HEK293 (cell line): ENCODE data around the gene ATXN2.
"Not testable (repeated sequence)": the region's sequence is repeated elsewhere in the genome, so short reads cannot be mapped to it uniquely, and the experiment has no call there.

Source experiments
- CTCF ChIA-PET: fragments of 350-600 bp; formaldehyde crosslinking; extraction: SDS; loops from one replicate; lab custom pipeline; 2021; ENCODE audit warnings: antibody characterized with exemption; lab: Yijun Ruan, JAX
- POLR2A ChIA-PET: fragments of 300-600 bp; formaldehyde crosslinking; extraction: SDS; loops from one replicate; lab custom pipeline; 2020; ENCODE audit warnings: antibody characterized with exemption, inconsistent platforms; lab: Yijun Ruan, JAX
- H3K27ac ChIP-seq: fragments of 200-500 bp; sonication (Bioruptor generic); 2 replicates; pipeline ENCODE4 v1.5.1; 2014; ENCODE audit warnings: low read depth, low read length, control low read depth, inconsistent platforms; ENCODE audit errors: extremely low read depth
- H3K36me3 ChIP-seq, 2 experiments: fragments of 200-500 bp in 1 of 2; sonication (Bioruptor generic) in 1 of 2; 1 replicate in 1 of 2; 2 replicates in 1 of 2; pipeline ENCODE4 v1.5.1; 2014 to 2017; ENCODE audit warnings: inconsistent platforms in 2 of 2, low read length in 2 of 2; ENCODE audit not compliant: control insufficient read depth in 2 of 2, insufficient read depth in 1 of 2
- H3K4me1 ChIP-seq: fragments of 200-500 bp; sonication (Bioruptor generic); 2 replicates; pipeline ENCODE4 v1.5.1; 2014; ENCODE audit warnings: mild to moderate bottlenecking, low read length, inconsistent platforms; ENCODE audit not compliant: control insufficient read depth, insufficient read depth
- H3K4me3 ChIP-seq: 2 replicates; pipeline ENCODE4 v1.5.1; 2011; ENCODE audit warnings: low read depth, mild to moderate bottlenecking, control low read depth, low read length, moderate library complexity
- H3K9me3 ChIP-seq: fragments of 200-500 bp; sonication (Bioruptor generic); 2 replicates; pipeline ENCODE4 v1.5.1; 2014; ENCODE audit warnings: low read depth, low read length, inconsistent platforms; ENCODE audit not compliant: control insufficient read depth, insufficient read depth
- ATF2 ChIP-seq: fragments of 450-650 bp; formaldehyde crosslinking; IDR thresholded peaks from 2 replicates; pipeline ENCODE4 v1.5.1; 2016; ENCODE audit warnings: missing biosample characterization, missing genetic modification characterization, low read depth
- EGR2 ChIP-seq: fragments of 450-650 bp; formaldehyde crosslinking; IDR thresholded peaks from 2 replicates; pipeline ENCODE4 v1.5.1; 2016; ENCODE audit warnings: low read depth, missing biosample characterization, missing genetic modification characterization
- HOXD13 ChIP-seq: sonication (generic); formaldehyde crosslinking; IDR thresholded peaks from 2 replicates; pipeline ENCODE4 v1.8.0; 2022; ENCODE audit warnings: missing genetic modification reagents, borderline replicate concordance
- OVOL3 ChIP-seq: fragments of 450-650 bp; formaldehyde crosslinking; IDR thresholded peaks from 2 replicates; pipeline ENCODE4 v1.5.1; 2016; ENCODE audit warnings: missing biosample characterization, missing genetic modification characterization
- PRDM2 ChIP-seq: fragments of 450-650 bp; formaldehyde crosslinking; IDR thresholded peaks from 2 replicates; pipeline ENCODE4 v1.5.1; 2016; ENCODE audit warnings: missing biosample characterization, missing genetic modification characterization, borderline replicate concordance
- SP3 ChIP-seq: fragments of 450-650 bp; formaldehyde crosslinking; IDR thresholded peaks from 2 replicates; pipeline ENCODE4 v1.5.1; 2016; ENCODE audit warnings: missing biosample characterization, missing genetic modification characterization
- YY1 ChIP-seq: fragments of 450-650 bp; formaldehyde crosslinking; IDR thresholded peaks from 2 replicates; pipeline ENCODE4 v1.5.1; 2018; ENCODE audit warnings: missing biosample characterization, missing genetic modification characterization
- ZNF114 ChIP-seq: fragments of 450-650 bp; formaldehyde crosslinking; IDR thresholded peaks from 2 replicates; pipeline ENCODE4 v1.5.0; 2017; ENCODE audit warnings: missing biosample characterization, missing genetic modification characterization
- ZNF121 ChIP-seq: fragments of 450-650 bp; formaldehyde crosslinking; IDR thresholded peaks from 2 replicates; pipeline ENCODE4 v1.5.1; 2016; ENCODE audit warnings: missing biosample characterization, missing genetic modification characterization
- ZNF223 ChIP-seq: fragments of 450-650 bp; formaldehyde crosslinking; IDR thresholded peaks from 2 replicates; pipeline ENCODE4 v1.5.1; 2016; ENCODE audit warnings: missing biosample characterization, missing genetic modification characterization
- ZNF561 ChIP-seq: fragments of 450-650 bp; IDR thresholded peaks from 2 replicates; pipeline ENCODE4 v1.5.1; 2018; ENCODE audit warnings: missing biosample characterization, missing genetic modification characterization, borderline replicate concordance
- ZNF596 ChIP-seq: fragments of 450-650 bp; IDR thresholded peaks from 2 replicates; pipeline ENCODE4 v1.5.0; 2018; ENCODE audit warnings: missing biosample characterization, mild to moderate bottlenecking, missing genetic modification characterization, moderate library complexity
- ZNF621 ChIP-seq: fragments of 450-650 bp; formaldehyde crosslinking; IDR thresholded peaks from 2 replicates; pipeline ENCODE4 v1.5.1; 2017; ENCODE audit warnings: missing biosample characterization, missing genetic modification characterization
- ZNF629 ChIP-seq: fragments of 450-650 bp; formaldehyde crosslinking; IDR thresholded peaks from 2 replicates; pipeline ENCODE4 v1.5.1; 2017; ENCODE audit warnings: missing biosample characterization, missing genetic modification characterization
- ZNF707 ChIP-seq: fragments of 450-650 bp; formaldehyde crosslinking; IDR thresholded peaks from 2 replicates; pipeline ENCODE4 v1.5.1; 2016; ENCODE audit warnings: missing biosample characterization, missing genetic modification characterization
- ZNF768 ChIP-seq: fragments of 450-650 bp; formaldehyde crosslinking; IDR thresholded peaks from 2 replicates; pipeline ENCODE4 v1.5.1; 2018; ENCODE audit warnings: missing biosample characterization, mild to moderate bottlenecking, missing genetic modification characterization

Gene ATXN2

GRCh38 chr12:111626230-111626629 is 27.1 kb upstream of the ATXN2 start:
- Histone ChIP-seq H3K4me1 (no peaks in the 10 kb centered on the region), H3K36me3 (no peaks in the 10 kb centered on the region), H3K4me3 (no peak overlapping the region), H3K27ac (no peak overlapping the region), H3K9me3 (no peaks in the 10 kb centered on the region)
- peak; percentile 46; the same call in 1 of the 2 replicates for TF ChIP-seq ZNF121
- no peak for TF ChIP-seq ZNF707 (tag by site-specific recombination)
- TF ChIP-seq ZNF629: no peak
- TF ChIP-seq ZNF768 (tag by site-specific recombination): no peak
- ChIA-PET POLR2A (no interaction called here), CTCF (interaction anchor here (0.5 kb wide), 1 partner anchor 230 kb away, joined by 3 read pairs; no protein-coding TSS in a partner anchor)

- no peak overlapping the region for H3K27ac ChIP-seq
- POLR2A ChIA-PET: no interaction called here
- no peak for TF ChIP-seq ATF2
- no peak for TF ChIP-seq ZNF114 (tag by site-specific recombination)
- TF ChIP-seq ZNF621 (tag by site-specific recombination): no peak
- no peak for TF ChIP-seq OVOL3 (tag by site-specific recombination)
- TF ChIP-seq HOXD13 (CRISPR knock-in tag): no peak
- TF ChIP-seq ZNF561: no peak
- TF ChIP-seq ZNF596 (tag by site-specific recombination): no peak
- no peak for TF ChIP-seq EGR2 (tag by site-specific recombination)
- no peak for TF ChIP-seq YY1
- no peak for TF ChIP-seq ZNF223 (tag by site-specific recombination)
- TF ChIP-seq PRDM2 (tag by site-specific recombination): no peak
- TF ChIP-seq SP3: no peak
These were observed 25.4 kb upstream of the ATXN2 start for GRCh38 chr12:111624540-111624939.

GRCh38 chr12:111617841-111618240 is 18.7 kb upstream of the ATXN2 start:
- H3K4me3 ChIP-seq, POLR2A ChIA-PET, H3K27ac ChIP-seq, H3K9me3 ChIP-seq, H3K36me3 ChIP-seq, H3K4me1 ChIP-seq: not testable (repeated sequence)
- CTCF ChIA-PET: interaction anchor here (0.6 kb wide), 2 partner anchors 35 to 181 kb away, joined by 3 read pairs; no protein-coding TSS in a partner anchor

More at GRCh38 chr12:111624540-111624939, 25.4 kb upstream of the ATXN2 start:
- no peak overlapping the region for H3K4me3 ChIP-seq
- H3K36me3 ChIP-seq: no peaks in the 10 kb centered on the region
- CTCF ChIA-PET: interaction anchor here (0.6 kb wide), 1 partner anchor 24 kb away, joined by 3 read pairs; no protein-coding TSS in a partner anchor
- no peaks in the 10 kb centered on the region for H3K9me3 ChIP-seq
- no peaks in the 10 kb centered on the region for H3K4me1 ChIP-seq
